Stimulated activated CD8-positive, alpha-beta memory T cell treated with anti-CD3 and anti-CD28 coated beads, Interleukin-12 subunit alpha, Interleukin-12 subunit beta, amount 100 ng/mL, for 24 hours (primary cell): ENCODE results near the gene RPS8.
A peak's percentile ranks its signal among the peaks of the same experiment; 100 is the strongest.
"Not testable (repeated sequence)": the region's sequence is repeated elsewhere in the genome, so short reads cannot be mapped to it uniquely, and the experiment has no call there.

Experiments
- DNase-seq: peaks from one replicate; pipeline ENCODE4 v3.0.0-alpha.2; 2020; ENCODE audit errors: extremely low read depth

RPS8 gene

DNA sequence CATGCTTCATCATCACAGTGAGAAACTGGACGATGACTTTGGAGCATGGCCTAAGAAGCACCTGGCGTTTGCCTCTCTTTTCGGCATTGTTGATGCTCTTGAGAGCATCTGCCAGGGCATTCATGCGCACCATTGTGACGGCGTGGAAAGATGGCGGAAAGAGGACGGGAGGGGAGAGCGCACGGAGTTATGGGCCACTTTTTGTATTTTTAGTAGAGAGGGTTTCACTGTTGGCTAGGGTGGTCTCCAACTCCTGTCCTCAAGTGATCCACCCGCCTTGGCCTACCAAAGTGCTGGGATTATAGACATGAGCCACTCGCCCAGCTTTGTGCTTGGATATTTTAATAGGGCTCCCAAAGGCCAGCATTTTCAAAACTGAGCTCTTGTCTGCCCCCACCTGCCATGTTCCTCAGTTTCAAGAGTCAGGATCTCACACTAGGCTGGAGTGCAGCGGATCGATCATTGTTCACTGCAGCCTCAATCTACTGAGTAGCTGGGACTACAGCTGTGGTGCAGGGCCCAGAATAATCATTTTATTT is 5.3 kb downstream of the RPS8 start:
- DNase-seq = no peak

DNA sequence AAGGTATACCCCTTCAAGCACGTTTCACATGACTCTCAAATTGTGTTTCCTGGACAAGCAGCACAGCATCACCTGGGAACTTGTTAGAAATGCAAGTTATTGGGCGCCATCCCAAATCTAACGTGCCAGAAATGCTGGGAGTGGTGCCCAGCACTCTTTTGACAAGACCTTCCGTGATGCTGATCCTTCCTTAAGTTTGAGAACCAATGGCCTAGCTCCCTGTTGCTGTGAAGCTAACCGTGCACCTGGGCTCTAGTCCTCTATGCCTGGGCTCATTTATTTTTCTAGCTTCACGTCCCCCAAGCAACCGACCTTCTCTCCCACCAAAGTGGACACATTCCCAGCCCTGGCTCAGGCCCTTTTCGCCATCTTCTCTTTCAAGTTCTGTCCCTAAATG is 8.4 kb downstream of the RPS8 start:
- no peak for DNase-seq

DNA sequence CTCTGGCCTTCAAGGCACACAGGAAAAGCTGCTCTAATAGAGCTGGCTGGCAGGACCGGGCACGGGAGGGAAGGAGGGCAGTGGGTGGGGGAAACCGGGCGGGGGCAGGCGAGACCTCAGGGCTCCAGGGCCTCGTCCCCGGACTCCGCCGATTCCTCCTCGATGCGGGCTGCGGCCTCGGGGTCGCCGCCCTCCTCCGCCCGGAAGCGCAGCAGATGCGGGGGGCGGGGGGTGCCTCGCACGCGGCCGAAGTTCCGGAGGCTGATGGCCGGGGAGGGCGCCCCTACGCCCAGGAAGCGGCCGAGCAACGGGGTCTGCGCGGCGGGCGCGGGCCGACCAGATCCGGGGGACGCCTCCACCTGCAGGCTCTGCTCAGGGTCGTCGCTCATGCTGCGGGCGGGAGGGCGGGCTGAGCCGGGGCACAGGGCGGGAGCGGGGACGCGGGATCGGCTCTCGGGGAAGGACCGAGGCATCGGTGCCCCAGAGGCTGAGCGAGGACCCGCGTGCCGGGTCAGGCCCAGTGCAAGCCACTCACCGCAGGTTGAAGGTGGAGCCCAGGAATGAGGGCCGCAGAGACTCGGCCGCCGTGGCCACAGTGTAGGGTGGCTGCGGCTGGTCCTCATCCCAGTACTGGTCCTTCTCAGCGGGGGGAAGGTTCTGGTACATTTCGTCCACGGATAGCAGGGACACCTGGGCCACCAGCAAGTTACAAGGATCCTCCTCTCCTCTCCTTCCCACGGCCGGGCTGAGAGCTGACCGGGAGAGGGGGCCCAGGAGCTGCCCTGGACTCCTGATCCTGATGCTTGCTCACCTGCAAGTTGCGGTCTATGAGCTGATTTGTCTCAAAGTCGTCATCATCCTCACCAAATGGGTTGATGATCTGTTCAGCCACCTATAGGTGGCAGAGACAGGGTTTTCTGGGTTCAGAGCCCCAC is 9.0 kb downstream of the RPS8 start:
- no peak for DNase-seq

DNA sequence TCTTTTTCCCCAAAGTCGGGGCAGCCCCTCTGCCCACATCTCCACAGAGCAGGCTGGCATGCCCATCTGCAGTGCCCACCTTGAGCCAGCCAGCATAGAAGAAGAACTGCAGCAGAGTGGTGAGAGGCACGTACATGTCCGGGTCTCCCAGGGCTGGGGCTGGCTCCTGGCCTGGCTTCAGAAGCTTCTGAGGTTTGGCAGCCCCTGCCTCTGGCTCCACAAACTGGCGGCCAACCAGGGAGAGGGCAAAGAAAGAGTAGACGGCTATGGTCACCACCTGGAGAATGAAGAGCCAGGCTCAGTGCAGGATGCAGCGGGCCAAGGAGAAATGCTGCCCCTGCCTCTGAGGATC is 9.7 kb downstream of the RPS8 start:
- DNase-seq = no peak

DNA sequence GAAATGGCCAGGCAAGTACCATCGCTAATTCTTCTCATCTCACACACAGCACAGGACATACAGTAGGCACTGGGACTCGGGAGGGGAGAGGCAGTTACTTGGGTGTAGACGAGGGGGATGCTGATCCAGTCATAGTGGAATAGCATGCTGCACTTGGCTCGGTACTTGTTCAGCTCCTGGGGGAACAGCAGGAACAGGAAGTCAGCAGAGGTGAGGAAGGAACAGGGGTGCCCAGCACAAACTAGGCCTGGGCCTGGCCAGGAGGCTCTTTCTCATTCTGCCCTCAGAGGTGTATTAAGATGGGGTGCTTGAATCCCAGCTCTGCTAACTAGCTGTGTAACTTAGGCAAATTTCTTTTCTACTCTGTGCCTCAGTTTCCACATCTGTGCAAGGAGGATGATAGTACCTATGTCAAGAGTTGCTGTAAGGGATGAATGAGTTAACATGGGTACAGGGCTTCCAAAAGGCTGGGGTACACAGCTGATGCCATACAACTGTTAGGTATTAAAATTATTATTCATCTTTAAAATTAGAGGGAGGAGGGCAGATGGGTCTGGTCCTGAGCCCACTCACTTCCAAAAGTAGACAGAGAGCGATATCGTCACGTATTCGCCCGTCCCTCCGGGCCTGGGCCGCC is 10.3 kb downstream of the RPS8 start:
- DNase-seq = no peak

DNA sequence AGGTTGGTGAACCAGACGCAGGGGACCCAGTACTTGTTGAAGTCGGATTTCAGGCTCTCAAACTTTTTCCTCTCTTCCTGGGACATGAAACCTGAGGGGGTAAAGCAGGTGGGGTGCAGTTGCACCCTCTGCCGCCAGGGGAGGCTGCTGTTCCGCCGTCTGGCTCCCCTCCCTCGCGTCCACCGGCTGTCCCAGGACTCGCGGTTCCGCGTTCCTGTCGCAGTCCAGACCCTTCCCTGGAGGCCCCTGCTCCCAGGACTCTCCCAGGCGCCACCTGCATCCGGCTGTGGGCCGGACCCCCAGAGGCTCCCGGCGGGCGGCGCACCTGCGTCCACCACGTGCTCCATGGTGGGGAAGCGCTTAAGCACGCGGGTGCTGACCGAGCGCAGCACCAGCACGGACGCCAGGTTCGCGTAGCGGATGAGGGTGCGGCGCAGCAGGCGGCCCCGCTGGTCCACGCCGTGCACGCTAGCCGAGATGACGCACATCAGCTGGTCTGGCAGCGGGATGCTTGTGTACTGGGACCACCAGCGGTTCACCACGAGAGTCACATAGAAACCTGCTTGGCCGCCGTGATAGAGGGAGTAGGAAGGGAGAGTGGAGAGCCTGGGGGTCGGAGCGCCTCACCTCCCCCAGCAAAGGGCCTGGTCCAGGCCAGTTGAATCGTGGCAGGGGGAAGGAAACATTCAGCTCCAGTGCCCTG is 10.9 kb downstream of the RPS8 start:
- DNase-seq = no peak

DNA sequence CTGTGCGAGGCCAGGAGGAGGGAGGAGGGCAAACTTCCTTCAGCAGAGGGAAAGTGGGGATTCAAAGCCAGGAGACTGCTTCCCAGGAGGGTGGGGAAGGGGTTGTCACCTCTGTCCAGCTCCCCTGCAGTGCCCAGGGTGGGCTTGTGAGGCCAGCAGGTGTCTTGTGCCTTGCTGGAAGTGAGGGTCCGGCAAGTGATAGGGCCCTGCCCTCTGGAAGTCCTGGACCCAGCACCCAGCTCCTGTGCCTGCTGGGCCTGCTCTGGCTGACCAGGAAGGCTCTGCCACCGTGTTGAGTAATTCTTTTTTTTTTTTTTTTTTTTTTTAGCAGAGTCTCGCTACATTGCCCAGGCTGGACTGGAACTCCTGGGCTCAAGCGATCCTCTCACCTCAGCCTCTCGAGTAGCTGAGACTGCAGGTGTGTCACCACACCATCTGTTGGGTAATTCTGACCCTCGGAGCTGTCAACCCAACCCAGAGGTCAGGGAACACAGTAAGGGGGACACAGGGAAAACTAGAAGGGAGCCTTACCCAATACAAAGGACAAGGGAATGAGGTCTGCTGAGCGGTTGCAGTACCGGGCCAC is 11.6 kb downstream of the RPS8 start:
- no peak for DNase-seq

DNA sequence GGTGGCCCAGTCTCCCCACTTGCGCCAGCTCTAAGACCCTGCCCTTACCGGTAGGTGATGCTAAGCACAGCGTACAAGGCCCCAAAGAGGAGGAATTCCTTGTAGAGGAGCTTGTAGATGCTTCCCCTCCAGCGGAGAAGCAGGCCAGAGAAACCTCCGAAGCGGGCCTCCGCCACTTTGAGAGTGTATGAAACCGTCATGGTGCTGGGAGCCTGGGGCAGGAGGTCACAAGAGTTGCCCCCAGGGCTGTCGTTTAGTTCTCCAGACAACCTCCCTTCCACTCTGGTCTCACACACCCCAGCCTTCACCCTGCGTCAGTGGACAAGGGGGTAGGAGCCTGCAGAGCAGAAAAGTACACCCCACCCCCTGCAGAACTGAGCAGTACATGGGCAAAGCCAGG is 12.2 kb downstream of the RPS8 start:
- DNase-seq = no peak

DNA sequence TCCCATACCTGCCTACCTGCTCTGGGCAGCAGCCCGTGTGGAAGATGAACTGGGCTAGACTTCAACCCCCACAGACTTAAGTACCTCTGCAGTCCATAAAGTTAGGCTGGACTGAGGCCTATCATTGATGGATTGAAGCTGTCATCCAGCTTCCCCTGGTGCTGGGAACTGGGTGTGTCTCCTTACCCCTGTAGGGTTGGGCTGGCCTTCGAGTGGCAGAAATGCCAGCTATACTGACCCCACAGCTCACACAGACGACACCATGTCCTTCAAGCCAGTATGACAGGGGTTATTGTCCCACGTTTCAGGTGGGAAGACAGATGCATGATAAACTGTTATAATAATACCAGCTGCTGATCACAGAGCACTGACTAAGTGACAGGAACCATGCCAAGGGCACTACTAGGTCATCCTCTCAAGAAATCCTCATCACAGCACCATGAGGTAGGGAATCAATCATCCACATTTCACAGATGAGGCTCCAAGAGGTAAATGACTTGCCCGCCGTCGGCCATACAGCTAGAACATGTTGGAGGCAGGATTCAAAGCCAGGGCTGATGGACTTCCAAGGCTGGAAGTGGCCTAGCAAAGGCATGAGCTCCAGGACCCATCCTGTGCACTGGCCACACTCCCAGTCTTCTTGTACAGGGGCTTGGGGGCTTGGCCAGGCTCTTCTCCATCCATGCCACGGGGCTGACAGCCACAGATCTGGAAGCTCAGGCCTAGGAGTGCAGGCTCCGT is 12.9 kb downstream of the RPS8 start, which contains the start of gene BEST4:
TSS of gene BEST4 (minus strand) at position 51 of the 741 bp plus-strand sequence. CDS start 465 bp downstream, outside the sequence.
- no peak for DNase-seq

DNA sequence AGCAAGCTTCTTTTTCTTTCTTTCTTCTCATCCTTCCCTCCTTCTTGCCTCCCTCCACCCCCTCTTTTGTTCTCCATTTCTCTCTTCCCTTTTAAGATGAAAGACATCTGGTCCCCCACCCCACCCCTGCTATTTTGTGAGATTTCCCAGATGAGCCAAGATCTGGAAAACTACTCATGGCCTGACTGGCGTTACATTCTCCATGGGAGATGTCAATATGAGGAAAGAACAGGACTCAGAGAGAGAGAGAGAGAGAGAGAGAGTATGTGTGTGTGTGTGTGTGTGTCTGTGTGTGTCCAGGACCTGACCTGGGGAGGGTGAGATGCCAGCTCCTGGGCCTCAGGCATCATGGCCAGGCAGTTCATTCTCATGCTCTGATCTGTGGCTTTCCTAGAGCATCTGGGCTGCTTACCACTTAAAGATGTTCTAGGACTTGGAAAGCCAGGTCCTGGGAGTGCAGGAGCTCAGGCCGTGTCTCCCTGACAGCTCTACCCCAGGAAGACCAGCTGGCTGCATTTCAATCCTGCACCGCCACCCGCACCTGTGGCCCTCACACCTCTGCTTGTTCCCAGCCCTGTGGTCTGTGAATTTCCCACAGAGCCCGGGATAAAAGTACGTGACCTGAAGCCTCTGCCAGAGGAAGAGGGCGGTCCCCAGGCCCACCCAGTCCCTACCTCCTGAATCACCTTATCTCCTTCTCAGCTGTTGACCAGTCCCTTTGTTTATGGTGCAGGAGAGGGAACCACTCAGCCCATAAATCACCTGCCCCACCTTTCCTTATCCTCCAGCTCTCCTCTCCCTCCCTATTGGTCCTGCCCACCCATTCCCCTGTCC is 15.8 kb downstream of the RPS8 start:
- DNase-seq = no peak

DNA sequence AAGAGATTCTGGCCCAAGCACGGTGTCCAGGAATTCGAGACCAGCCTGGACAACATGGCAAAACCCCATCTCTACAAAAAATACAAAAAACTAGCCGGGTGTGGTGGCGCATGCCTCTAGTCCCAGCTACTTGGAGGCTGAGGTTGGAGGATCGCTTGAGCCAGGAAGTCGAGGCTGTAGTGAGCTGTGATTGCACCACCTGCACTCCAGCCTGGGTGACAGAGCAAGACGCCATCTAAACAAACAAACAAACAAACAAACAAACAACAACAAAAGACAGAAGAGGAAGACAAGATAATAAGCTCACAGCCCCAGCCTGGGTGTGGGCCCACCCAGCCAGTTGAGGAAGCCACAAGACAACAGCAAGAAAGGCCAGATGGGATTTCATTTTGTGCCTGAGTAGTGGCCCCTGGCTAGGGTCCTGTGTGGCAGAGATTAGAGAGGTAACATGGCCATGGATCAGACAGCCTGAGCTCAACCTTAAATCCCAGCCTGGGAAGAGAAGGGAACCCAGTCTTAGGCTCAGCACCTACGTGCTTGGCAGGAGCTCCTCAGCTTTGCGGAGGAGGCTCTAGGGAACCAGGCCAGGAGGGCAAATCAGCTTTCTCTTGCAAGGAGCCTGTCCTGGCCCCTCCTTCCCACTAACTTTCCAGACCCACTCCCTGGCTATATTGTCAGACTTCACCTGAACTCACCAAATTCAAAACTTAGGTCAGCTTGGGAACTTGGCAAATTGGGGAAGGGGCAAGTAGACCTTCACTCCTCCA is 17.6 kb downstream of the RPS8 start:
- no peak for DNase-seq

DNA sequence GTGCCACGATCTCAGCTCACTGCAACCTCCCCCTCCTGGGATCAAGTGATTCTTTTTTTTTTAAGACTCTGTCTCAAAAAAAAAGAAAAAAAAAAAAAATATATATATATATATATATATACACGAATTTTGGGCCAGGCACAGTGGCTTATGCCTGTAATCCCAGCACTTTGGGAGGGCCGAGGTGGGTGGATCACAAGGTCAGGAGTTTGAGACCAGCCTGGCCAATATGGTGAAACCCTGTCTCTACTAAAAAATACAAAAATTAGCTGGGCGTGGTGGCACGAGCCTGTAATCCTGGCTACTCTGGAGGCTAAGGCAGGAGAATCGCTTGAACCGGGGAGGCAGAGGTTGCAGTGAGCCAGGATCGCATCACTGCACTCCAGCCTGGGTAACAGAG is 22.5 kb downstream of the RPS8 start:
- DNase-seq = not testable (repeated sequence)

DNA sequence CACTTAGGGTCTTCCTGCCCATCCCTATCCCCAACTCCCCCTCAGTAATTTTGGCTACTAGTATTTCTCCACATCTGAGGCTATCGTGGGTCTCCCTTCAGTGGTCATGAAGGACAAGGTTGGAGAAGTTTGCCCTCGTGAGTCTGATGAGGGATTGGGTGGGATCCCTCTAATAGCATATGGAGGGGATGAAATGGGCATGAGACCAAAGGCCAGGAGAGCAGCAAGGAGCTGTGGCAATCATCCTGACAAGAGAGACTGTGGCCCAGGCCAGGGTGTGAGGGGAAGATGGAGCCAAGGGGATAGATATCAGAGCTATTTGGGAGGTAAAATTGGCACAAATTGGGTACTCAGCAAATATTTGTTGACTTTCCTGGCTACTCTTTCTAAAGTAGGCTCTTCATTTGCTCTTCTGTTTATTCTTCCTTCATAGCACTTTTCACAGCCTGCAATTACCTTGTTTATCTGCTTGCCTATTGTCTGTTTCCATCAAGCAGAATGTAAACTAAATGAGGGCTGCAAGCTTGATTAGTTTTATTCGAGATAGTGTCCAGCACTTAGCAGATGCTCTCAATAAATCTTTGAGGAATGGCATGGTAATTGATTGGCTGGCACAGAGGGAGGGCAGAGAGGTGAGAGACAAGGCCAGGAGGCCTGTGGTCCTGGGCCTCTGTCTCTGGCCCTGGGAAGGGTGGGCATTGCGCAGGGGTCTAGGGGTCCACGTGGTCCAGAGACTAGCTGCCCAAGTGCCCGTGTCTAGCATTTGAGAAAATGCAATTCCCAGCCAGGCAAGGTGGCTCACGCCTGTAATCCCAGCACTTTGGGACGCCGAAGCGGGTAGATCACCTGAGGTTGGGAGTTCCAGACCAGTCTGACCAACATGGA is 23.4 kb downstream of the RPS8 start:
- DNase-seq = no peak

DNA sequence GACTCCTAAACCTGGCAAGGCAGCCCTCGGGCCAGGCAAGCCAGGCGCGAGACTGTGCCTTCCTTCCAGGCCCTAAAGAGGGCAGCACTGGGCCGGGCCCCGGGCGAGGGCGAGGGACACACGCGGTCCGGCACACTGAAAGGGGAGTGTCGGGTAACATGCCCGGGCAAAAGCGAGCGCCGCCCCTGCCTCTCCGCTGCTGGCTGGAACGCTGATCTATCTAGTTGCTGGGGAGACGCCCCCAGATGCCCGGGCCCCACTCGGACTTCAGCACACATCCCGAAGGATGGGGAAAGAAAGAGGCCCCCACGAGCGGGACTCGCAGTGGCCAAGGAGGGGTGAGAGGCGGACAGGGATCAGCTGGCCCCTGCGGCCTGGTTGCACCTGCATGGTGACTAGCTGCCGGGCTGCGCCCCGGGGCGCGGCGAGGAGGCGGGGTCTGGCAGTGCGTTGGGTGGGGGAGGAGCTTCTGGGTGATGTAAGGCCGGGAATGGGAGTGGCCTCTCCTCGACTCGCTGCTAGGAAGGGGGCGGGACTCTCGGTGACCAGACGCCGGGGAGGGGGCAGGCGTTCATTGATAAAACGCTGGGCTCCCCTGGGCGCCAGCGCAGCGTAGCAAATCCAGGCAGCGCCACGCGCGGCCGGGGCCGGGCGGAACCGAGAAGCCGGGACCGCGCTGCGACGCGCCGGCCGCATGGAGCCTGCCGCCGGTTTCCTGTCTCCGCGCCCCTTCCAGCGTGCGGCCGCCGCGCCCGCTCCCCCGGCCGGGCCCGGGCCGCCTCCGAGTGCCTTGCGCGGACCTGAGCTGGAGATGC is 24.6 kb downstream of the RPS8 start, which contains the start of gene PLK3:
TSS of gene PLK3 (plus strand) at position 608 of the 815 bp plus-strand sequence. CDS start at position 695, 87 bp downstream.
- DNase-seq = peak; percentile 95

DNA sequence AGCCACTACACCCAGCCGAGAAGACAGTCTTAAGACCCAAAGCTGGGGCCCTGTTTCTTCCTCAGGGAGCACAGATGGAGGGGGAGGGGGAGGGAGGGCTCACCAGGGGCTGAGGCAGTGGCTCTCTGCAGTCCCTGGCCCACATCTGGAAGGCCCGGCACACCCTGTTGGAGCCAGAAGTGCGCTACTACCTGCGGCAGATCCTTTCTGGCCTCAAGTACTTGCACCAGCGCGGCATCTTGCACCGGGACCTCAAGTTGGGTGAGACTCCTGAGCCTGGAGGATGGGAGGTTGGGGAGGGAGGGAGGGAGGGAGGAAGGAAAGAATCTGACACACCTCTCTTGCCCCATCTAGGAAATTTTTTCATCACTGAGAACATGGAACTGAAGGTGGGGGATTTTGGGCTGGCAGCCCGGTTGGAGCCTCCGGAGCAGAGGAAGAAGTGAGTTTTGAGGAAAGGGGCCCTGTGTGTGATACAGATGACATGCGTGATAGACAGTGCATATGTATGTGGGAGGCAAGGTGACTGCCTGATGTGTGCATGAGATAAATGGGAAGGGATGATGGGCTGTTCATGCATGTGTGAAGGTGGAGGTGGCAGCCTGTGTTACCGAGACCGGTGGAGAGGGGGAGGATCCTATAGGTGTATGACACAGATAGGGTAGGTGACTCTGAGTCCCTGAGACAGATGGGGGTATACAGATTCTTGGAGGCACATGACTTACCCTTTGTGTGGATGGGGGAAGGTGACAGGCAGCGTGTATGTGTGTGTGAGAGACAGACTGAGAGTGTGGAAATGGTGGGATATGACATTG is 26.4 kb downstream of the RPS8 start:
- DNase-seq = no peak

DNA sequence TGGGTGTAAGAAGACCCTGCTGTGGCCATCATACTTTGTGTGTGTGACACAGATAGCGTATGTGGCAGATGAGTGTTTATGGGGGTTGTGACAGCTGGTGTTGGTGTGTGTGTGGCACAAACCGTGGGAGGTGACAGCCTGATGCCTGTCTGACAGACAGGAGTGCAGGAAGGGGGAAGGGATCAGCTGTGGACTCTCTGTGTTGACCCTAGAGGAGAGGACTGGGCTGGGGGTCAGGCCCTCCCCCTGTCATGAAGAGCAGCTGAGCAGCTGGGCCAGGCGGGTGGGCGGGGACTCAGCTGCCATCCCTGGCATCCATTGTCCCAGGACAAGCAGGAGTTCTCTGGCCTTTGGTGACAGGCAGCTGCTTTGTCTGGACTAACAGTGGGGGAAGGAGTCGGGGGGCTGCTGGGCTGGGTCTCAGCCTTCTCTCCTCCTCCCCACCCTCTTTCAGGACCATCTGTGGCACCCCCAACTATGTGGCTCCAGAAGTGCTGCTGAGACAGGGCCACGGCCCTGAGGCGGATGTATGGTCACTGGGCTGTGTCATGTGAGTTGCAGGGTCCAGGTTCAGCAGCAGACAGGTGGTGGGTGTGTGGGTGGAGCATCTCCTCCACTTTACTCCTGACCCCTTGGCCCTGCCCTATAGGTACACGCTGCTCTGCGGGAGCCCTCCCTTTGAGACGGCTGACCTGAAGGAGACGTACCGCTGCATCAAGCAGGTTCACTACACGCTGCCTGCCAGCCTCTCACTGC is 27.1 kb downstream of the RPS8 start:
- no peak for DNase-seq
